NCI-H774 (cell line): Measurements from ENCODE around the gene SMCHD1.
A peak's percentile ranks its signal among the peaks of the same experiment; 100 is the strongest.
"Not testable (repeated sequence)": the region's sequence is repeated elsewhere in the genome, so short reads cannot be mapped to it uniquely, and the experiment has no call there.

Source experiments
- DNase-seq: peaks from one replicate; lab custom pipeline; 2025; lab: John Stamatoyannopoulos, UW

SMCHD1 gene

GRCh38 chr18:2716394-2717326 is 61.1 kb downstream of the SMCHD1 start:
- DNase-seq, result no peak

DNA sequence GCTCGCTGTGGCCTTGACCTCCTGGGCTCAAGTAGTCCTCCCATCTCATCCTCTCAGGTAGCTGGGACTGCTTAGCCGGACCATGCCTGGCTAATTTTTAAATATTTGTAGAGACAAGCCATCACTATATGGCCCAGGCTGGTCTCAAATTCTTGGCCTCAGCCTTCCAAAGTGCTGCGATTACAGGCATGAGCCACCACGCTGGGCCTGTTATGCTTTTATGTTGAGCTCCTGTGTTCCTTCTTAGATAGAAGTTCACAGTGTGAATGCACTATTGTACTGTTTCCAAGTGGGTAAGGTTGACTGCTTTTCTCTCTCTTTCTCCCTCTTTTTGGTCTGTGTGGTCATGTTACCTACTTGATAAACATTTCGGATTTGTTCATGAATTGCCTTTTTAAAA is 61.9 kb downstream of the SMCHD1 start:
- no peak for DNase-seq

DNA sequence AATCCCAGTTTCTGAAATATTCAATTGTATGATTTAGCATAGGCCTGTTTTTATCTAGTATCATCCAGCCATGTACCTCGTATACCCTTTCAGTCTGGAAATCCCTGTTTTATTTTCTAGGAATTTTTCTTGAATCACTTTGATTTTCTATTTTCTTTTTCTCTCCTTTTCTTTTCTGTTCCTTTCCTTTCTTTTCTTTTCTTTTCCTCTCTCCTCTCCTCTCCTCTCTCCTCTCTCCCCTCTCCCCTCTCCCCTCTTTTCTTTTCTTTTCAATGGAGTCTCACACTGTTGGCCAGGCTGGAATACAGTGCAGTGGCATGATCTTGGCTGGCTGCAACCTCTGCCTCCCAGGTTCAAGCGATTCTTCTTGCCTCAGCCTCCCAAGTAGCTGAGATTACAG is 63.5 kb downstream of the SMCHD1 start:
- no peak for DNase-seq

GRCh38 chr18:2723207-2723606 is 67.7 kb downstream of the SMCHD1 start:
- DNase-seq, result no peak

- DNase-seq, result no peak
Observed at GRCh38 chr18:2729757-2730156, 74.2 kb downstream of the SMCHD1 start.

DNA sequence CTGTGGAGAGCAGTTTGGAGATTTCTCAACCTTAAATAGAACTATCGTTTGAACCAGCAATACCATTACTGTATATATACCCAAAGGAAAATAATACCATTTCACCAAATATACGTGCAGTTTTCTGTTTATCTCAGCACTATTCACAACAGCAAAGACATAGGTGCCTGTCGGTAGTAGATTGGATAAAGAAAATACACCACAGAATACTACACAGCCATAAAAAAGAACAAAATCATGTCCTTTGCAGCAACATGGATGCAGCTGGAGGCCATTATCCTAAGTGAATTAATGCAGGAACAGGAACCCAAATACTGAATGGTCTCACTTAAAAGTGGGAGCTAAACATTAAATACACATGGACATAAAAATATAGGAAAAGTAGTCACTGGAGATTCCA is 81.3 kb downstream of the SMCHD1 start:
- DNase-seq, result no peak

DNA sequence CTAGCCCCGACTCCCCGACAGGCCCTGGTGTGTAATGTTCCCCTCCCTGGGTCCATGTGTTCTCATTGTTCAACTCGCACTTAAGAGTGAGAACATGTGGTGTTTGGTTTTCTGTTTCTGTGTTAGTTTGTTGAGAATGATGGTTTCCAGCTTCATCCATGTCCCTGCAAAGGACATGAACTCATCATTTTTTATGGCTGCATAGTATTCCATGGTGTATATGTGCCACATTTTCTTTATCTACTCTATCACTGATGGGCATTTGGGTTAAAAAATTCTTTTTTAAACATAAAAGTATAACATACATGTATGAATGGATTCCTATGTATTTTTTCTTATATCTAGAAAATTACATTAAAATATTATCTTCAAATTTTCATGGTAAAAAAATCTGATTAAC is 84.6 kb downstream of the SMCHD1 start:
- not testable (repeated sequence) for DNase-seq

GRCh38 chr18:2746274-2746673 is 90.7 kb downstream of the SMCHD1 start:
- DNase-seq, result no peak

DNA sequence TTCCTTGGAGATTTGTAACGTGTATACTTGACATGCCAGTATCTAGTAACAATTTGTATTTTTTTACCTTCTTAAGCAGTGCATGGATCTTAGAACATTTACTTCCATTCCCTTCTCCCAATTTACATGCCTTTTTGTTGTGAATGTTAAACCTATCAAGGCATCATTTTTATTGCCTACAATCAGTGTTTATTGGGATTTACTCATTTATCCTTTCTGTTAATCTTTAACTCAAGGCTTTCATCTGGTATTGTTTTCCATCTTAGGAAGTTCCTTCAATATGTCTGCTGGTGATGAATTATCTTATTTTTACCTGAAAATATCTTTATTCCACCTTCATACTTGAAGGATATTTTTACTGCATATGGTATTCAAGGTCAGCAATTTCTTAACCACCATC is 102.8 kb downstream of the SMCHD1 start:
- no peak for DNase-seq

DNA sequence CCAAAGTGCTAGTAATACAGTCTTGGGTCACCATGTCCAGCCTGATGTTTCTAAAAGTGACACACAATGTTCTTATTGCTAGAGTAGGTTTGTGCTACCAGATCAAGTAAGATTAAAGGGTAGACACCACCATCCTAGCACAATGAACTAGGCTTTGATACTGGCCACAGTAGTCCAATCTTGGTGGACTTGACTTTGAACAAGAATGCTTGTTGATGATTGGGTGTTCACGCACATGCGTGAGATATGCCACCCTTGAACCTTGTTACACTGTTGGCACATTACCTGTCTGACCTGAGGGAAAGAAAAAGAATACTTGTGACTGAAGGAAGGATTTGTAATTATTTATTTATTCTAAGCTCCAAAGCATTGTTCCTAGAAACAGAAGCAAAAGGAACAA is 119.1 kb downstream of the SMCHD1 start:
- no peak for DNase-seq

GRCh38 chr18:2776601-2777000 is 121.1 kb downstream of the SMCHD1 start:
- DNase-seq, result no peak

- no peak for DNase-seq
Observed at GRCh38 chr18:2777241-2777640, 121.7 kb downstream of the SMCHD1 start.

DNA sequence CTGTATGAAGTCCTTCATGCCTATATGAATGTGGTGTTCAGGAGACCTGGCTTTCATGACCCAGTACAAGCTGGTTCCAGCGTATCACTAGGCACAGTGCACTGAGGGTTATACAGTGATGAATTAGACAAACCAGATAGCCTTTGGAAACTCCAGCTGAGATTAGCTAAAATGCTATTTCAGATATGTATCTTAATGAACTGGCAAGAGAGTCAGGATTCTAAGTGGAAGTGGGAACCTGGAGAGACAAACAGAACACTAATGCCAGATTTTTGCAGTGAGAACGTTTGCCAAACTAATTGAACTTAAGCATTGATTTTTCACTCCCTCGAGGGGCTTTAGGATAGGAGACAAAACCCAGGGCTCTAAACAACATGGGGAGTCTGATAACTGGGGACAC is 125.2 kb downstream of the SMCHD1 start:
- DNase-seq, result no peak

- DNase-seq, result no peak
Observed at GRCh38 chr18:2787225-2787624, 131.7 kb downstream of the SMCHD1 start.

- no peak for DNase-seq
Observed at GRCh38 chr18:2792395-2792794, 136.9 kb downstream of the SMCHD1 start.

DNA sequence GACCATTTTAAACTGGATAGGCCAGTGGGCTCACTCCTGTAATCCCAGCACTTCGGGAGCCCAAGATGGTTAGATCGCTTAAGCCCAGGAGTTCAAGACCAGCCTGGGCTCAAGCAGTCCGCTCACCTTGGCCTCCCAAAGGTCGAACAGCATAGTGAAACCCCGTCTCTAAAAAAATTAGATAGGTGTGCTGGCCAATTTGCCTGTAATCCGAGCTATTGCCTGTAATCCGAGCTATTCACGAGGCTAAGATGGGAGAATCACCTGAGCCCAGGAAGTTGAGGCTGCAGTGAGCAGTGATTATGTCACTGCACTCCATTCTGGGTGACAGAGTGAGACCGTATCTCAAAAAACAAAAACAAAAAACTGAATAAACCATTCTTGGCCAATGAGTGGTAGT is 138.6 kb downstream of the SMCHD1 start:
- no peak for DNase-seq

- DNase-seq, result no peak
Observed at GRCh38 chr18:2797951-2798350, 142.4 kb downstream of the SMCHD1 start.

- DNase-seq, result no peak
Observed at GRCh38 chr18:2799369-2799768, 143.8 kb downstream of the SMCHD1 start.

DNA sequence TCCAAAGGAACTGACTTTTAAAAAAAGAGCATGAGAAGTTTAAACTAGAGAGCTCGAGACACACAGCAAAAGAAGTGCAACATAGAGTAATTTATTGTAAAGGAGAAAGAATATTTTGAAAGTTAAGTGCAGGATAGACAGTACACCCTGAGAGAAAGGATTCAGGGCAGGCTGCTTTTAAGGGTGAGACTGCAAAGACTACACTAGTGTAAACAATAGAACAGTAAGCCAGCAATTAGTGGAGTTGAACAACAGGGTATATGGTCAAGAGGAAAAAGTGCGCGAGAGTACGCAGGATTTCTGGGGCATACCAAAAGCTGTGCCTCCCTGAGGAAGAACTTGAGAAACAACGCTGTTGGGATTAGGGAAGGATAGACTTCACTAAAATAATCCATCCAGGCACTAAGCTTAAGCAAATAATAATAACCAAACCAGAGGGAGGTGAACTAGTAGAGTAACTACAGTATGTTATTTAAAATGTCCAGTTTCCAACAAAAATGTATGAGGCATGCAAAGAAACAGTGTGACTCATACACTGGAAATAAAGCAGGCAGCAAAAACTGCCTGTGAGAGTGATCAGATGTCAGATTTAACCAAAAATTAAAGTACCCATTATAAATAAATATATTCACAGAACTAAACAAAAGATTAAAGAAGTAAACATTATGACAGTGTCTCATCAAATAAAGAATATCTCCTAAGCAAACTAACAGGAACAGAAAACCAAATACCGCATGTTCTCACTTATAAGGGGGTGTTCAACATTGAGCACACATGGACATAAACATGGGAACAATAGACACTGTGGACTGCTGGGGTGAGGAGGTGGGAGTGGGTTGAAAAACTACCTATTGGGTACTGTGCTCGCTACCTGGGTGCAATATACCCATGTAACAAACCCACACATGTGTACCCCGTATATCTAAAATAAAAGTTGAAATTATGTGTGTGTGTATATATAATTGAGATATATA is 150.7 kb downstream of the SMCHD1 start:
- peak; percentile 9 for DNase-seq

DNA sequence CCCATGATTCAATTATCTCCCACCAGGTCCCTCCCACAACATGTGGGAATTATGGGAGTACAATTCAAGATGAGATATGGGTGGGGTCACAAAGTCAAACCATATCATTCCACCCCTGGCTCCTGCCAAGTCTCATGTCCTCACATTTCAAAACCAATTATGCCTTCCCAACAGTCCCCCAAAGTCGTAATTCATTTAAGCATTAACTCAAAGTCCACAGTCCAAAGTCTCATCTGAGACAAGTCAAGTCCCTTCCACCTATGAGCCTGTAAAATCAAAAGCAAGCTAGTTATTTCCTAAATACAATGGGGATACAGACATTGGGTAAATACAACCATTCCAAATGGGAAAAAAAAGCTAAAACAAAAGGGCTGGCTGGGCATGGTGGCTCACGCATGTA is 153.1 kb downstream of the SMCHD1 start:
- DNase-seq, result not testable (repeated sequence)

DNA sequence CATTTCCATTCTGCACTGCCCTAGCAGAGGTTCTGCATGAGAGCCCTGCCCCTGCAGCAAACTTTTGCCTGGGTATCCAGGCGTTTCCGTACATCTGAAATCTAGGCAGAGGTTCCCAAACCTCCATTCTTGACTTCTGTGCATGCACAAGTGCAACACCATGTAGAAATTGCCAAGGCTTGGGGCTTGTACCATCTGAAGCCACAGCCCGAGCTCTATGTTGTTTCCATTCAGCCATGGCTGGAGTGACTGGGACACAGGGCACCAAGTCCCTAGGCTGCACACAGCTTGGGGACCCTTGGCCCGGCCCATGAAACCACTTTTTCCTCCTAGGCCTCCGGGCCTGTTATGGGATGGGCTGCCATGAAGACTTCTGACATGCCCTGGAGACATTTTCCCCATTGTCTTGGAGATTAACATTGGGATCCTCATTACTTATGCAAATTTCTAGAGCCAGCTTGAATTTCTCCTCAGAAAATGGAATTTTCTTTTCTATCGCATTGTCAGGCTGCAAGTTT is 154.2 kb downstream of the SMCHD1 start:
- not testable (repeated sequence) for DNase-seq

GRCh38 chr18:2811416-2811815 is 155.9 kb downstream of the SMCHD1 start:
- no peak for DNase-seq

- DNase-seq, result no peak
Observed at GRCh38 chr18:2814928-2815327, 159.4 kb downstream of the SMCHD1 start.
